Measurements from ENCODE around the gene MNX1. TPM values are rescaled to one million over a fixed set of nuclear protein-coding genes. Genes with fewer than 3 reads are reported as not detected.
A peak's percentile ranks its signal among the peaks of the same experiment; 100 is the strongest.

MNX1 gene
- total and polyA plus RNA-seq, 9 of the 15 experiments (the other 6 are each of a cell fraction or from before 2014, with no cell fraction given), result 0.15 to 8.0 (median 1.4) TPM

- ATAC-seq (peak; percentile 43; the same call in 2 of the 3 replicates), DNase-seq (ENCODE audit: extremely low read depth in 1 of 4, low spot score in 3 of 4) (no peak), FAIRE-seq (no peak)
- WGBS (ENCODE audit: insufficient coverage, low coverage, missing lambda C conversion rate), result 8% methylated on average over 11 of the region's 11 CpGs
- intact Hi-C loops (cut with micrococcal nuclease) (no loop called here), in situ Hi-C loops (cut with MboI) (no loop called here)
- Histone ChIP-seq H3K9me1 (ENCODE audit: control insufficient read depth, insufficient read depth, low read length) (no peaks in the 10 kb centered on the region), H3K27me3 (ENCODE audit: control insufficient read depth in 2 of 2, insufficient read depth in 2 of 2, low read length in 2 of 2) (peaks cover 50 to 64% of the 10 kb centered on the region in 2 experiments), H3K27ac (ENCODE audit: extremely low read depth, low read depth, low read length) (no peak overlapping the region), H4K20me1 (replicated peaks; ENCODE audit: control insufficient read depth, insufficient read depth, low read length) (0 out of 2 replicates have a peak, but pooled peaks cover under 1% of the 10 kb centered on the region), H3K9ac (ENCODE audit: insufficient read depth in 1 of 2, low read depth in 2 of 2, low read length in 2 of 2) (no peak overlapping the region), H3K4me1 (replicated peaks in 1 of 2; ENCODE audit: control insufficient read depth in 2 of 2, insufficient read depth in 2 of 2, low read length in 2 of 2) (peaks cover 0 to 3% of the 10 kb centered on the region in 2 experiments; a peak in 3 of 5 replicates), H3K4me3 (no peak overlapping the region), H3K36me3 (ENCODE audit: control insufficient read depth, insufficient read depth, low read length) (no peaks in the 10 kb centered on the region), H3K9me3 (replicated peaks; ENCODE audit: control insufficient read depth, insufficient read depth, low read depth, low read length) (no peaks in the 10 kb centered on the region), H3K79me2 (ENCODE audit: control insufficient read depth, insufficient read depth, low read length) (no peaks in the 10 kb centered on the region), H3K4me2 (ENCODE audit: insufficient read depth, low read length) (no peak overlapping the region), H2AFZ (ENCODE audit: low read depth, low read length) (no peak overlapping the region)
- CTCF ChIA-PET (ENCODE audit: low intra/inter-chr PET ratio), result no interaction called here
- POLR2A ChIA-PET, result interaction anchor here (1.0 to 2.8 kb wide), 3 partner anchors 8 to 95 kb away, joined by 3 to 11 read pairs (median 3); no protein-coding TSS in a partner anchor
- BruUV-seq (replicated peaks), result no TSS peak
- no peak for TF ChIP-seq POLR2G (IDR thresholded peaks at IDR 0.05; ENCODE audit: low read depth, low read length)
- no peak for TF ChIP-seq TRIM28 (IDR thresholded peaks at IDR 0.05)
- peak; percentile 85 for TF ChIP-seq CEBPB (tag; IDR thresholded peaks at IDR 0.05)
- TF ChIP-seq U2AF1 (optimal IDR thresholded peaks at IDR 0.05; ENCODE audit: low read depth, low read length), result no peak
- TF ChIP-seq CEBPG (CRISPR knock-in tag; IDR thresholded peaks at IDR 0.05), result no peak
- peak; percentile 73 to 76 for TF ChIP-seq CEBPG (tag; conservative IDR thresholded peaks at IDR 0.05 in 1 of 2, IDR thresholded peaks at IDR 0.05 in 1 of 2)
- TF ChIP-seq E4F1 (CRISPR knock-in tag; IDR thresholded peaks at IDR 0.05; ENCODE audit: borderline replicate concordance), result no peak
- TF ChIP-seq SMAD1 (IDR thresholded peaks at IDR 0.05; ENCODE audit: low read depth, low read length, partially characterized antibody), result peak; percentile 26
- TF ChIP-seq U2AF2 (optimal IDR thresholded peaks at IDR 0.05; ENCODE audit: low read depth, low read length), result no peak
- peak; percentile 49 for TF ChIP-seq ATF3 (IDR thresholded peaks at IDR 0.05)
- TF ChIP-seq ATF3 (CRISPR knock-in tag; conservative IDR thresholded peaks at IDR 0.05), result no peak
Observed at GRCh38 chr7:157027568-157028198, 17.2 kb upstream of the MNX1 start.
